ENCODE data around the gene AQP12B. TPM values are rescaled to one million over a fixed set of nuclear protein-coding genes. Genes with fewer than 3 reads are reported as not detected.
"Not testable (repeated sequence)": the region's sequence is repeated elsewhere in the genome, so short reads cannot be mapped to it uniquely, and the experiment has no call there.

The AQP12B gene, protein sequence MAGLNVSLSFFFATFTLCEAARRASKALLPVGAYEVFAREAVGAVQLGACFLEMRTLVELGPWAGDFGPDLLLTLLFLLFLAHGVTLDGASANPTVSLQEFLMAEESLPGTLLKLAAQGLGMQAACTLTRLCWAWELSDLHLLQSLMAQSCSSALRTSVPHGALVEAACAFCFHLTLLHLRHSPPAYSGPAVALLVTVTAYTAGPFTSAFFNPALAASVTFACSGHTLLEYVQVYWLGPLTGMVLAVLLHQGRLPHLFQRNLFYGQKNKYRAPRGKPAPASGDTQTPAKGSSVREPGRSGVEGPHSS
- total RNA-seq (2016; rRNA removed; fragmentation: Illumina TruSeq; extraction: Trizol) (not detected in 2 replicates), polyA plus RNA-seq (2011; rRNA removed) (not detected in 2 replicates), polyA minus RNA-seq (2011; rRNA and poly(A)+ RNA removed; ENCODE audit: low replicate concordance) (0.10 TPM in 1 of 2 replicates, not detected in the other), Bru-seq, nascent RNA (not detected), BruChase-seq, experiment 1, labeled RNA remaining after a 6-hour chase (not detected), BruChase-seq, experiment 2, labeled RNA remaining after a 2-hour chase (not detected)
- not detected in 2 replicates for total RNA-seq (2016; cell fraction: cytosol; rRNA removed; fragmentation: Illumina TruSeq; extraction: Trizol; ENCODE audit: low read depth)
- total RNA-seq (2016; cell fraction: insoluble cytoplasmic fraction; rRNA removed; fragmentation: Illumina TruSeq; extraction: Trizol), result not detected in 2 replicates
- not detected in 2 replicates for total RNA-seq (2016; cell fraction: membrane; rRNA removed; fragmentation: Illumina TruSeq; extraction: Trizol)
- total RNA-seq (2016; cell fraction: nucleus; rRNA removed; fragmentation: Illumina TruSeq; extraction: Trizol), result 0.13 TPM in 1 of 2 replicates, not detected in the other
- polyA plus RNA-seq (2011; cell fraction: cytosol; rRNA removed), result not detected in 2 replicates
- 0.09 and 0.10 TPM in 2 replicates for polyA plus RNA-seq (2011; cell fraction: nucleus; rRNA removed)
- not detected in 2 replicates for polyA plus RNA-seq (2012)
- not detected in 2 replicates for polyA plus RNA-seq (2016; cell fraction: cytosol; fragmentation: Illumina TruSeq; extraction: Trizol; ENCODE audit: low read depth)
- polyA plus RNA-seq (2016; cell fraction: insoluble cytoplasmic fraction; fragmentation: Illumina TruSeq; extraction: Trizol; ENCODE audit: low read depth), result not detected in 2 replicates
- polyA plus RNA-seq (2016; cell fraction: membrane; fragmentation: Illumina TruSeq; extraction: Trizol; ENCODE audit: low read depth), result not detected in 2 replicates
- polyA plus RNA-seq (2016; cell fraction: nucleus; fragmentation: Illumina TruSeq; extraction: Trizol; ENCODE audit: insufficient read depth, low read depth), result not detected in 2 replicates
- polyA minus RNA-seq (2011; cell fraction: cytosol; rRNA and poly(A)+ RNA removed), result not detected in 2 replicates
- polyA minus RNA-seq (2011; cell fraction: nucleus; rRNA and poly(A)+ RNA removed), result not detected in 2 replicates
- long read RNA-seq, experiment 1, result 0 reads
- long read RNA-seq, experiment 2, result 0 reads

- intact Hi-C loops (cut with micrococcal nuclease; ENCODE audit: unreplicated experiment); H3K4me1 ChIP-seq (ENCODE audit: insufficient read depth, low read length); H3K4me2 ChIP-seq (ENCODE audit: low read depth, low read length); H2AFZ ChIP-seq (ENCODE audit: low read length); BruUV-seq (replicated peaks); H3K27ac ChIP-seq (ENCODE audit: extremely low read length, insufficient read depth, low read length); FAIRE-seq; POLR2A ChIA-PET; H3K36me3 ChIP-seq (replicated peaks in 1 of 2; ENCODE audit: control insufficient read depth in 1 of 2, insufficient read depth in 2 of 2, low read length in 2 of 2); CTCF ChIA-PET (ENCODE audit: low intra/inter-chr PET ratio, low total read pairs); H3K9me3 ChIP-seq (ENCODE audit: low read length); H3K79me2 ChIP-seq (ENCODE audit: insufficient read depth, low read length); DNase-seq (ENCODE audit: low spot score); in situ Hi-C loops (cut with HindIII; ENCODE audit: extremely low pct_ligation_motif_present, low pct_unique_long_range_greater_than_20kb); ATAC-seq; H3K9ac ChIP-seq (ENCODE audit: insufficient read depth, low read depth, low read length); H3K4me3 ChIP-seq (replicated peaks in 1 of 3; ENCODE audit: insufficient read depth in 1 of 3, low read depth in 2 of 3, low read length in 3 of 3); H4K20me1 ChIP-seq (ENCODE audit: insufficient read depth, low read length): not testable (repeated sequence)
- WGBS (ENCODE audit: low lambda C conversion rate), result 40% methylated on average over 15 of the region's 37 CpGs
- H3K27me3 ChIP-seq (ENCODE audit: control insufficient read depth in 1 of 2, insufficient read depth in 2 of 2, low read length in 2 of 2), result peaks cover 20 to 30% of the 10 kb centered on the region in 2 experiments
Observed at GRCh38 chr2:240682431-240683224, at the start of gene AQP12B. TSS of gene AQP12B (minus strand) at chr2:240682885. CDS start at chr2:240682837, 48 bp downstream.

DNA sequence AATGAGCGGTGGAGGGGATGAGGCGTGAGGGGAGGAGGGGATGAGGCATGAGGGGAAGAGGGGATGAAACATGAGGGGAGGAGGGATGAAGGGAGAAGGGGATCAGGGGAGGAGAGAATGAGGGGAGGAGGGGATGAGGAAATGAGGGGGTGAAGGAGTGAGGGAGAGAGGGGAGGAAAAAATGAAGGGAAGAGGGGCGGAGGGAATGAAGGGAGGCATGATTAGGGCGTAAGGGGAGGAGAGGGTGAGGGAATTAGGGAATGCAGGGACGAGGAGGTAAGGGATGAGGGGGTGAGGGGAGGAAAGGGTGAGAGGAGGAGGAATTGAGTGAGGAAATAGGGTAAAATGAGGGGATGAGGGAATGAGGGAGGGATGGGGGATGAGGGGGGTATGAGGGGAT lies 49.5 kb upstream of the AQP12B start:
- ChIA-PET POLR2A (no interaction called here), CTCF (ENCODE audit: low intra/inter-chr PET ratio, low total read pairs) (no interaction called here)
- Histone ChIP-seq H3K79me2 (ENCODE audit: insufficient read depth, low read length) (no peaks in the 10 kb centered on the region), H3K4me1 (ENCODE audit: insufficient read depth, low read length) (no peaks in the 10 kb centered on the region), H3K4me3 (replicated peaks in 1 of 3; ENCODE audit: insufficient read depth in 1 of 3, low read depth in 2 of 3, low read length in 3 of 3) (no peak overlapping the region), H4K20me1 (ENCODE audit: insufficient read depth, low read length) (no peaks in the 10 kb centered on the region), H2AFZ (ENCODE audit: low read length) (no peak overlapping the region), H3K27me3 (ENCODE audit: control insufficient read depth in 1 of 2, insufficient read depth in 2 of 2, low read length in 2 of 2) (peaks cover 46 to 95% of the 10 kb centered on the region in 2 experiments), H3K4me2 (ENCODE audit: low read depth, low read length) (no peak overlapping the region), H3K9ac (ENCODE audit: insufficient read depth, low read depth, low read length) (no peak overlapping the region), H3K27ac (ENCODE audit: extremely low read length, insufficient read depth, low read length) (no peak overlapping the region), H3K36me3 (replicated peaks in 1 of 2; ENCODE audit: control insufficient read depth in 1 of 2, insufficient read depth in 2 of 2, low read length in 2 of 2) (no peaks in the 10 kb centered on the region), H3K9me3 (ENCODE audit: low read length) (no peaks in the 10 kb centered on the region)
- 29% methylated on average over 5 of the region's 5 CpGs for WGBS (ENCODE audit: low lambda C conversion rate)
- intact Hi-C loops (cut with micrococcal nuclease; ENCODE audit: unreplicated experiment) (no loop called here), in situ Hi-C loops (cut with HindIII; ENCODE audit: extremely low pct_ligation_motif_present, low pct_unique_long_range_greater_than_20kb) (no loop called here)
- ATAC-seq (no peak), DNase-seq (ENCODE audit: low spot score) (no peak), FAIRE-seq (no peak)
- BruUV-seq (replicated peaks), result no TSS peak
- TF ChIP-seq HDAC2 (CRISPR knock-in tag; IDR thresholded peaks at IDR 0.05) (no peak), ZNF337 (CRISPR knock-in tag; IDR thresholded peaks at IDR 0.05; ENCODE audit: borderline replicate concordance, low read depth) (no peak), ZNF329 (CRISPR knock-in tag; IDR thresholded peaks at IDR 0.05; ENCODE audit: low read depth) (no peak), ZIK1 (CRISPR knock-in tag; IDR thresholded peaks at IDR 0.05; ENCODE audit: borderline replicate concordance, low read depth) (no peak), MXD4 (CRISPR knock-in tag; IDR thresholded peaks at IDR 0.05) (no peak), TBL1XR1 (IDR thresholded peaks at IDR 0.05; ENCODE audit: borderline replicate concordance, low read length, partially characterized antibody) (no peak), NFE2L2 (IDR thresholded peaks at IDR 0.05; ENCODE audit: low read length) (no peak), SRSF1 (optimal IDR thresholded peaks at IDR 0.05; ENCODE audit: low read depth, low read length) (no peak), PHF5A (CRISPR knock-in tag; IDR thresholded peaks at IDR 0.05; ENCODE audit: low read depth, unreplicated experiment) (no peak), NR2F6 (IDR thresholded peaks at IDR 0.05) (no peak), NR2F6 (CRISPR knock-in tag; IDR thresholded peaks at IDR 0.05) (no peak)

Data from HepG2 (cell line).